Thyroid gland (tissue), 4 donors: ENCODE data around the gene MRPL42. TPM values are rescaled to one million over a fixed set of nuclear protein-coding genes. Genes with fewer than 3 reads are reported as not detected.
A peak's percentile ranks its signal among the peaks of the same experiment; 100 is the strongest.

Experiments
- DNase-seq, 2 donors: peaks; one replicate each; pipeline ENCODE4 v3.0.0-alpha.2; 2019
- H3K27ac ChIP-seq, 3 donors: fragments of 200-600 bp; sonication (generic); 1 replicate in 2 of 3; 2 replicates in 1 of 3; pipeline ENCODE4 v1.5.1; 2016 to 2019; ENCODE audit warnings: mild to moderate bottlenecking in 1 of 3, moderate library complexity in 1 of 3
- H3K27me3 ChIP-seq: fragments of 200-600 bp; sonication (generic); one replicate; pipeline ENCODE4 v1.5.1; 2019
- H3K36me3 ChIP-seq, 2 donors: fragments of 200-600 bp; sonication (generic); one replicate each; pipeline ENCODE4 v1.5.1; 2016 to 2019
- H3K4me1 ChIP-seq, 2 donors: fragments of 200-600 bp; sonication (generic); one replicate each; pipeline ENCODE4 v1.5.1; 2017 to 2019
- H3K4me3 ChIP-seq, 3 donors: fragments of 200-600 bp; sonication (generic); replicated peaks in 1 of 3; 1 replicate in 2 of 3; 2 replicates in 1 of 3; pipeline ENCODE4 v1.5.1; 2016; ENCODE audit warnings: mild to moderate bottlenecking in 1 of 3
- H3K9me3 ChIP-seq: fragments of 200-600 bp; sonication (generic); one replicate; pipeline ENCODE4 v1.5.1; 2017
- POLR2A ChIP-seq, 2 donors: fragments of 450-650 bp; IDR thresholded peaks; one replicate each; pipeline ENCODE4 v1.6.1; 2017; ENCODE audit warnings: antibody characterized with exemption in 2 of 2, mild to moderate bottlenecking in 2 of 2, moderate library complexity in 1 of 2
- WGBS, 2 donors: methylation state at CpG; one replicate each; pipeline ENCODE4 v1.1.5; 2017; 5-methylcytosine and 5-hydroxymethylcytosine counted together
- intact Hi-C: fragments of 100-400 bp; cut with DNase I; formaldehyde crosslinking; loops from one replicate; pipeline ENCODE4 v1.15.1; 2023
- total RNA-seq, 4 donors: library from RNA; depleted of rRNA; stranded (reverse); fragments of >200 nt; gene quantifications; one replicate each; pipeline ENCODE4 v1.2.3, GENCODE V29; 2016
- TF ChIP-seq, protein P1 (sequence below), 6 experiments: fragments of 200-600 bp in 3 of 6; fragments of 450-650 bp in 3 of 6; sonication (generic) in 3 of 6; IDR thresholded peaks; one replicate each; pipeline ENCODE4 v1.5.1; 2016 to 2019; ENCODE audit warnings: antibody characterized with exemption in 6 of 6, mild to moderate bottlenecking in 2 of 6, inconsistent platforms in 1 of 6, moderate library complexity in 1 of 6

Gene MRPL42
- total RNA-seq, 4 donors from 2014 or later = 42.1 to 71.8 (median 64.0) TPM

DNA sequence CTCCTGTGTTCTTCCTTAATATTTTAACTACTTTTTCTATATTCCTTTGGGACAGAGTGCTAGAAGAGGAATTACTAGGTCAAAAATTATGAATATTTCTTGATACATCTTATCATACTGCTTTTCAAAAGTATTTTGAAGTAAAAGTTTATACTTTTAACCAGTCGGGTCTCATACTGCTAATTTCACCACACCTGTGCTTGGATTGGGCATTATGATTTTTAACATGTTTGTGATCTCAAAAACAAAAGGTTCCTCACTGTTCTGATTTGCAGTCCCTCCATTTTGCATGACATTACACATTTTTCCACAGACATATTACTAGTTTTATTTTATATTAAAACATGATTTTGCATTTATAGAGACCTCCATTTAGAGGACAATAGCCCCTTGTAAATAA is 32.9 kb downstream of the MRPL42 start:
- Histone ChIP-seq H3K4me3 (no peak overlapping the region), H3K27me3 (no peaks in the 10 kb centered on the region), H3K4me1 (no peaks in the 10 kb centered on the region), H3K9me3 (no peaks in the 10 kb centered on the region), H3K36me3 (peaks cover 0 to 7% of the 10 kb centered on the region in 2 donors), H3K27ac (no peak overlapping the region)
- WGBS, 2 donors = 94 to 100% methylated on average over 1 of the region's 1 CpG
- intact Hi-C loops = loop anchor here (10.0 kb wide), 1 partner anchor 65 kb away; no protein-coding TSS in a partner anchor
- no peak for DNase-seq
- TF ChIP-seq, protein P1, sequence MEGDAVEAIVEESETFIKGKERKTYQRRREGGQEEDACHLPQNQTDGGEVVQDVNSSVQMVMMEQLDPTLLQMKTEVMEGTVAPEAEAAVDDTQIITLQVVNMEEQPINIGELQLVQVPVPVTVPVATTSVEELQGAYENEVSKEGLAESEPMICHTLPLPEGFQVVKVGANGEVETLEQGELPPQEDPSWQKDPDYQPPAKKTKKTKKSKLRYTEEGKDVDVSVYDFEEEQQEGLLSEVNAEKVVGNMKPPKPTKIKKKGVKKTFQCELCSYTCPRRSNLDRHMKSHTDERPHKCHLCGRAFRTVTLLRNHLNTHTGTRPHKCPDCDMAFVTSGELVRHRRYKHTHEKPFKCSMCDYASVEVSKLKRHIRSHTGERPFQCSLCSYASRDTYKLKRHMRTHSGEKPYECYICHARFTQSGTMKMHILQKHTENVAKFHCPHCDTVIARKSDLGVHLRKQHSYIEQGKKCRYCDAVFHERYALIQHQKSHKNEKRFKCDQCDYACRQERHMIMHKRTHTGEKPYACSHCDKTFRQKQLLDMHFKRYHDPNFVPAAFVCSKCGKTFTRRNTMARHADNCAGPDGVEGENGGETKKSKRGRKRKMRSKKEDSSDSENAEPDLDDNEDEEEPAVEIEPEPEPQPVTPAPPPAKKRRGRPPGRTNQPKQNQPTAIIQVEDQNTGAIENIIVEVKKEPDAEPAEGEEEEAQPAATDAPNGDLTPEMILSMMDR (IDR thresholded peaks at IDR 0.05) = no peak
- no peak for TF ChIP-seq POLR2A (IDR thresholded peaks at IDR 0.05)

GRCh38 chr12:93500667-93501066 is 33.4 kb downstream of the MRPL42 start:
- WGBS, 2 donors = 78 to 79% methylated on average over 2 of the region's 2 CpGs
- intact Hi-C loops = loop anchor here (10.0 kb wide), 1 partner anchor 64 kb away; no protein-coding TSS in a partner anchor

GRCh38 chr12:93502802-93503623 is 35.7 kb downstream of the MRPL42 start:
- Histone ChIP-seq H3K36me3 (peaks cover 0 to 3% of the 10 kb centered on the region in 2 donors), H3K4me3 (no peak overlapping the region), H3K27ac (no peak overlapping the region), H3K9me3 (no peaks in the 10 kb centered on the region), H3K27me3 (no peaks in the 10 kb centered on the region), H3K4me1 (no peaks in the 10 kb centered on the region)
- WGBS, 2 donors = 71 to 73% methylated on average over 11 of the region's 11 CpGs
- TF ChIP-seq POLR2A (IDR thresholded peaks at IDR 0.05) = no peak
- TF ChIP-seq, protein P1 (IDR thresholded peaks at IDR 0.05) = peak in 5 of 6 experiments; percentile 70 to 82 (median 76)
- intact Hi-C loops = loop anchor here (2.0 to 10.0 kb wide), 2 partner anchors 62 to 598 kb away; no protein-coding TSS in a partner anchor
- peak; percentile 34 to 52 for DNase-seq

More at GRCh38 chr12:93500667-93501066, 33.4 kb downstream of the MRPL42 start:
- no peak overlapping the region for H3K27ac ChIP-seq
- H3K4me3 ChIP-seq = no peak overlapping the region
- peaks cover 0 to 4% of the 10 kb centered on the region in 2 donors for H3K36me3 ChIP-seq
- no peaks in the 10 kb centered on the region for H3K4me1 ChIP-seq
- DNase-seq = no peak
- TF ChIP-seq, protein P1 (IDR thresholded peaks at IDR 0.05) = no peak
- TF ChIP-seq POLR2A (IDR thresholded peaks at IDR 0.05) = no peak
- no peaks in the 10 kb centered on the region for H3K27me3 ChIP-seq
- H3K9me3 ChIP-seq = no peaks in the 10 kb centered on the region

GRCh38 chr12:93507165-93507564 is 39.9 kb downstream of the MRPL42 start:
- intact Hi-C loops = loop anchor here (10.0 kb wide), 1 partner anchor 58 kb away; no protein-coding TSS in a partner anchor
- no peak overlapping the region for H3K4me3 ChIP-seq
- H3K27me3 ChIP-seq = no peaks in the 10 kb centered on the region
- no peak for TF ChIP-seq POLR2A (IDR thresholded peaks at IDR 0.05)
- TF ChIP-seq, protein P1 (IDR thresholded peaks at IDR 0.05) = no peak
- DNase-seq = no peak
- no peak overlapping the region for H3K27ac ChIP-seq
- H3K9me3 ChIP-seq = no peaks in the 10 kb centered on the region
- peaks cover 0 to 3% of the 10 kb centered on the region in 2 donors for H3K36me3 ChIP-seq
- H3K4me1 ChIP-seq = no peaks in the 10 kb centered on the region

GRCh38 chr12:93509506-93509905 is 42.2 kb downstream of the MRPL42 start:
- H3K36me3 ChIP-seq = no peaks in the 10 kb centered on the region
- no peak for TF ChIP-seq POLR2A (IDR thresholded peaks at IDR 0.05)
- TF ChIP-seq, protein P1 (IDR thresholded peaks at IDR 0.05) = no peak
- H3K4me1 ChIP-seq = no peaks in the 10 kb centered on the region
- WGBS, 2 donors = 94 to 95% methylated on average over 1 of the region's 1 CpG
- no peaks in the 10 kb centered on the region for H3K27me3 ChIP-seq
- H3K9me3 ChIP-seq = no peaks in the 10 kb centered on the region
- no peak overlapping the region for H3K4me3 ChIP-seq
- intact Hi-C loops = loop anchor here (10.0 kb wide), 1 partner anchor 55 kb away; no protein-coding TSS in a partner anchor
- no peak for DNase-seq
- H3K27ac ChIP-seq = no peak overlapping the region
